DOHH2 (cell line): ENCODE measurements around the gene F12.
"Not testable (repeated sequence)": the region's sequence is repeated elsewhere in the genome, so short reads cannot be mapped to it uniquely, and the experiment has no call there.

Source experiments
- H3F3A ChIP-seq: fragments of 200-600 bp; sonication (generic), shearing (Covaris generic); 2 replicates; pipeline ENCODE4 v1.6.0; 2016; ENCODE audit warnings: antibody characterized with exemption, mild to moderate bottlenecking; ENCODE audit not compliant: control insufficient read depth, insufficient read depth
- H3K27ac ChIP-seq: fragments of 200-600 bp; sonication (generic); 2 replicates; pipeline ENCODE4 v1.5.1; 2014; ENCODE audit warnings: low read depth, mild to moderate bottlenecking, low read length, moderate library complexity
- H3K27me3 ChIP-seq: fragments of 200-600 bp; sonication (generic); 2 replicates; pipeline ENCODE4 v1.6.1; 2014; ENCODE audit warnings: mild to moderate bottlenecking, low read length, mixed read lengths; ENCODE audit not compliant: control insufficient read depth
- H3K36me3 ChIP-seq: fragments of 200-600 bp; sonication (generic); 2 replicates; pipeline ENCODE4 v1.6.1; 2014; ENCODE audit warnings: mild to moderate bottlenecking, low read length, moderate library complexity, mixed read lengths; ENCODE audit not compliant: control insufficient read depth
- H3K4me1 ChIP-seq: fragments of 200-600 bp; sonication (generic); 2 replicates; pipeline ENCODE4 v1.6.1; 2014; ENCODE audit warnings: mild to moderate bottlenecking, low read length, mixed read lengths; ENCODE audit not compliant: control insufficient read depth
- H3K4me2 ChIP-seq: fragments of 200-600 bp; sonication (generic); 2 replicates; pipeline ENCODE4 v1.6.0; 2014; ENCODE audit warnings: mild to moderate bottlenecking, low read length, moderate library complexity
- H3K4me3 ChIP-seq: fragments of 200-600 bp; sonication (generic); 2 replicates; pipeline ENCODE4 v1.5.1; 2014; ENCODE audit warnings: mild to moderate bottlenecking, low read length, mixed read lengths
- H3K79me2 ChIP-seq: fragments of 200-600 bp; sonication (generic); 2 replicates; pipeline ENCODE4 v1.6.1; 2014; ENCODE audit warnings: mild to moderate bottlenecking, low read length, mixed read lengths; ENCODE audit not compliant: control insufficient read depth
- H3K9me2 ChIP-seq: fragments of 200-600 bp; sonication (generic); replicated peaks from 2 replicates; pipeline ENCODE4 v1.6.1; 2014; ENCODE audit warnings: mild to moderate bottlenecking, low read length, mixed read lengths; ENCODE audit not compliant: control insufficient read depth
- H3K9me3 ChIP-seq: fragments of 200-600 bp; sonication (generic); 2 replicates; pipeline ENCODE4 v1.6.1; 2014; ENCODE audit warnings: antibody characterized with exemption, low read length, mixed read lengths; ENCODE audit not compliant: control insufficient read depth, insufficient read depth
- H4K20me1 ChIP-seq: fragments of 200-600 bp; sonication (generic); 2 replicates; pipeline ENCODE4 v1.6.0; 2014; ENCODE audit warnings: low read depth, mild to moderate bottlenecking, antibody characterized with exemption, low read length, moderate library complexity; ENCODE audit not compliant: control insufficient read depth, insufficient read depth
- CTCF ChIP-seq: fragments of 200-600 bp; sonication (generic); IDR thresholded peaks from one replicate; pipeline ENCODE4 v1.5.1; 2014; ENCODE audit warnings: antibody characterized with exemption, mild to moderate bottlenecking, low read depth, low read length; ENCODE audit not compliant: poor library complexity, severe bottlenecking
- EZH2phosphoT487 ChIP-seq: fragments of 200-600 bp; sonication (generic); IDR thresholded peaks from 2 replicates; pipeline ENCODE4 v1.6.1; 2017; ENCODE audit warnings: borderline replicate concordance, mild to moderate bottlenecking, antibody characterized with exemption, low read length, moderate library complexity, mixed read lengths

Gene F12

GRCh38 chr5:177362292-177362609 lies 47.1 kb downstream of the F12 start:
- Histone ChIP-seq H3K79me2 (peaks cover 19% of the 10 kb centered on the region), H3K4me1 (peaks cover 63% of the 10 kb centered on the region), H3K9me3 (no peaks in the 10 kb centered on the region), H3F3A (peaks cover 6% of the 10 kb centered on the region), H3K9me2 (no peaks in the 10 kb centered on the region), H4K20me1 (no peaks in the 10 kb centered on the region), H3K4me3 (peak overlapping the region; percentile 74), H3K27me3 (no peaks in the 10 kb centered on the region), H3K27ac (peak overlapping the region; percentile 58), H3K36me3 (no peaks in the 10 kb centered on the region), H3K4me2 (peak overlapping the region; percentile 85)
- no peak for TF ChIP-seq CTCF
- no peak for TF ChIP-seq EZH2phosphoT487

- Histone ChIP-seq H3K79me2 (peaks cover 19% of the 10 kb centered on the region), H4K20me1 (no peaks in the 10 kb centered on the region), H3K9me3 (no peaks in the 10 kb centered on the region), H3K9me2 (no peaks in the 10 kb centered on the region), H3K27me3 (no peaks in the 10 kb centered on the region), H3K36me3 (no peaks in the 10 kb centered on the region), H3K4me2 (peak overlapping the region; percentile 85), H3F3A (peaks cover 6% of the 10 kb centered on the region), H3K27ac (peak overlapping the region; percentile 58), H3K4me1 (peaks cover 69% of the 10 kb centered on the region), H3K4me3 (peak overlapping the region; percentile 74)
- TF ChIP-seq CTCF: peak; percentile 15
- TF ChIP-seq EZH2phosphoT487: no peak
These were observed 47.7 kb downstream of the F12 start for GRCh38 chr5:177361418-177362291.

GRCh38 chr5:177360740-177361139 lies 48.6 kb downstream of the F12 start:
- not testable (repeated sequence) for H3K9me2 ChIP-seq, H3K27me3 ChIP-seq, H3K27ac ChIP-seq, H3K9me3 ChIP-seq, H3K4me3 ChIP-seq, H3F3A ChIP-seq, H4K20me1 ChIP-seq, H3K4me2 ChIP-seq, H3K36me3 ChIP-seq
- Histone ChIP-seq H3K79me2 (peaks cover 19% of the 10 kb centered on the region), H3K4me1 (peaks cover 78% of the 10 kb centered on the region)

GRCh38 chr5:177359860-177360259 lies 49.5 kb downstream of the F12 start:
- H3K79me2 ChIP-seq: peaks cover 19% of the 10 kb centered on the region
- no peaks in the 10 kb centered on the region for H3K36me3 ChIP-seq
- H4K20me1 ChIP-seq: no peaks in the 10 kb centered on the region
- no peak overlapping the region for H3K4me2 ChIP-seq
- H3K27ac ChIP-seq: no peak overlapping the region
- H3K9me3 ChIP-seq: peaks cover 4% of the 10 kb centered on the region; the same call in 1 of the 2 replicates
- peaks cover 80% of the 10 kb centered on the region for H3K4me1 ChIP-seq
- H3K4me3 ChIP-seq: no peak overlapping the region
- TF ChIP-seq CTCF (no peak), EZH2phosphoT487 (no peak)
- H3F3A ChIP-seq: peaks cover 8% of the 10 kb centered on the region
- no peaks in the 10 kb centered on the region for H3K9me2 ChIP-seq
- H3K27me3 ChIP-seq: no peaks in the 10 kb centered on the region
